ENCODE results near the gene CD300C. TPM values are rescaled to one million over a fixed set of nuclear protein-coding genes. Genes with fewer than 3 reads are reported as not detected.

Gene CD300C
- total RNA-seq, 1 donor from 2014 or later, result not detected

DNA sequence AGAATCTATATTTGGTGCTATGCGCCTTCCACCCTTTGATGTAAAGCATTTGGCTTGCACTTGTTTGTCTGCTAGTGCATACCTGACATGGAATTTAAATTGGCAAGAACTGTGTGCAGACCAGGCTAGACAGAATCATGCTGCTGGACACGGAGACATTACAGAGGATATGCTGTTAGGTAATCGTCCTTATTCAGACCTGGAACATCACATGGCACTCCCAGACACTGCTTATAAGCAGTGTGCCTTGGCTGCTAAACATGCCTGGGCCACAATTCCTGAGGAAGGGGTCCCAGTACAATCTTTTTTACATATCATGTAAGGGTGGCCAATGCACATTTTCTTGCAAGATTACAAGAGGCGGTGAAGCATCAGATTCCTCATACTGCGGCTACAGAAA lies 39.8 kb upstream of the CD300C start:
- TF ChIP-seq POLR2A (IDR thresholded peaks at IDR 0.05), result no peak
- TF ChIP-seq CTCF (IDR thresholded peaks at IDR 0.05), result no peak
- no peak for TF ChIP-seq POLR2AphosphoS5 (IDR thresholded peaks at IDR 0.05; ENCODE audit: insufficient read depth in 1 of 2, low read depth in 1 of 2)

DNA sequence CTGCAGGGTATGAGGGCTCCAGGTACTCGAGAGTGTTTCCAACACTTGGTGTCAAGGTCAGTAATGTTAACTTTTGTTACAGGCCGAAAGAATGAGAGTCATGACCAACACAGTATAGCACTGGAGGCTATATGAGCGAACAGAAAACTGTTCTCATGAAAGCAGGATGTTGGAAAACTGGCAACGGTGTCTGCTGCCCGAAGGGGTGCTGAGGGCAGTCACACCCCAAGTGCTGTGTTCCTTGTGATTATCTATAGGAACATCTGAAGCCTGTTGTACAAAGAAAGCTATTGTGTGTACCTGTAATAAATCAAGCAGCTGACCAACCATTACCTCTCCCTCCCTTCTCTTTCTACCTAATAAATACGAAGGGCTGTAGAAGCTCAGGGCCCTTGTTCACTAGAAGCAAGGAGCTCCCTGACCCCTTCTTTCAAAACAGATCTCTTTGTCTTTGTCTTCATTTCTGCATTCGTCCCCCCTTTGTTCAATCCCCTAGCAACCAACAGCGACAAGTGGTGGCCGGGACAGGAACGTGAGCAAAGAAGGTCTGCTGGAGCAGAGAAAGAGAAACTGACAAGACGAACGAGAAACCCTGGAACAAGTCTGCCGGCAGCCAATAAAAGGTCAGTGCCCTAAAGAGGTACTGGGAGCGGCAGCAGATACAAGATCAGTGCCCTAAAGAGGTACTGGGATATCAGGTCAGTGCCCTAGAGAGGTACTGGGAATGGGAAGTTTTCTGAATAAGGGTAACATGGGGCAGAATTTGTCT lies 38.6 kb upstream of the CD300C start:
- H3K4me1 ChIP-seq, result no peaks in the 10 kb centered on the region
- intact Hi-C loops (cut with DNase I), result no loop called here

More for the DNA sequence above, 39.8 kb upstream of the CD300C start:
- intact Hi-C loops (cut with DNase I), result no loop called here
- DNase-seq (ENCODE audit: extremely low spot score in 2 of 2), result no peak
- H3K27me3 ChIP-seq, result no peaks in the 10 kb centered on the region
- no peaks in the 10 kb centered on the region for H3K4me1 ChIP-seq
- H3K9me3 ChIP-seq, result no peaks in the 10 kb centered on the region
- no peaks in the 10 kb centered on the region for H3K36me3 ChIP-seq
- H3K27ac ChIP-seq, result no peak overlapping the region
- H3K4me3 ChIP-seq, result no peak overlapping the region

GRCh38 chr17:74582633-74583032 lies 36.7 kb upstream of the CD300C start:
- Histone ChIP-seq H3K9me3 (no peaks in the 10 kb centered on the region), H3K36me3 (no peaks in the 10 kb centered on the region), H3K4me3 (no peak overlapping the region), H3K27ac (no peak overlapping the region), H3K27me3 (no peaks in the 10 kb centered on the region), H3K4me1 (no peaks in the 10 kb centered on the region)
- TF ChIP-seq POLR2AphosphoS5 (IDR thresholded peaks at IDR 0.05; ENCODE audit: insufficient read depth in 1 of 2, low read depth in 1 of 2), result no peak
- no peak for TF ChIP-seq POLR2A (IDR thresholded peaks at IDR 0.05)
- intact Hi-C loops (cut with DNase I), result no loop called here
- DNase-seq (ENCODE audit: extremely low spot score in 2 of 2), result no peak

More for the DNA sequence above, 38.6 kb upstream of the CD300C start:
- no peak for TF ChIP-seq POLR2AphosphoS5 (IDR thresholded peaks at IDR 0.05; ENCODE audit: insufficient read depth in 1 of 2, low read depth in 1 of 2)
- no peak for TF ChIP-seq CTCF (IDR thresholded peaks at IDR 0.05)
- H3K27me3 ChIP-seq, result no peaks in the 10 kb centered on the region
- no peaks in the 10 kb centered on the region for H3K36me3 ChIP-seq
- no peak overlapping the region for H3K4me3 ChIP-seq
- no peak overlapping the region for H3K27ac ChIP-seq
- no peak for DNase-seq (ENCODE audit: extremely low spot score in 2 of 2)
- no peaks in the 10 kb centered on the region for H3K9me3 ChIP-seq

GRCh38 chr17:74579900-74580299 lies 34.0 kb upstream of the CD300C start:
- intact Hi-C loops (cut with DNase I), result no loop called here
- no peak for DNase-seq (ENCODE audit: extremely low spot score in 2 of 2)
- Histone ChIP-seq H3K27ac (no peak overlapping the region), H3K4me3 (no peak overlapping the region), H3K36me3 (no peaks in the 10 kb centered on the region), H3K9me3 (no peaks in the 10 kb centered on the region), H3K4me1 (no peaks in the 10 kb centered on the region), H3K27me3 (no peaks in the 10 kb centered on the region)
- TF ChIP-seq POLR2A (IDR thresholded peaks at IDR 0.05), result no peak
- TF ChIP-seq CTCF (IDR thresholded peaks at IDR 0.05), result no peak
- no peak for TF ChIP-seq POLR2AphosphoS5 (IDR thresholded peaks at IDR 0.05; ENCODE audit: insufficient read depth in 1 of 2, low read depth in 1 of 2)

- Histone ChIP-seq H3K27ac (no peak overlapping the region), H3K4me3 (no peak overlapping the region), H3K9me3 (no peaks in the 10 kb centered on the region), H3K36me3 (no peaks in the 10 kb centered on the region), H3K27me3 (no peaks in the 10 kb centered on the region), H3K4me1 (no peaks in the 10 kb centered on the region)
- TF ChIP-seq CTCF (IDR thresholded peaks at IDR 0.05), result no peak
- no peak for TF ChIP-seq POLR2A (IDR thresholded peaks at IDR 0.05)
- no peak for TF ChIP-seq POLR2AphosphoS5 (IDR thresholded peaks at IDR 0.05; ENCODE audit: insufficient read depth in 1 of 2, low read depth in 1 of 2)
- intact Hi-C loops (cut with DNase I), result no loop called here
- no peak for DNase-seq (ENCODE audit: extremely low spot score in 2 of 2)
Observed at GRCh38 chr17:74578979-74579378, 33.1 kb upstream of the CD300C start.

Data from vagina (tissue), 2 donors.